Measurements from ENCODE around the gene EIF4ENIF1.
A peak's percentile ranks its signal among the peaks of the same experiment; 100 is the strongest.

EIF4ENIF1 gene

DNA sequence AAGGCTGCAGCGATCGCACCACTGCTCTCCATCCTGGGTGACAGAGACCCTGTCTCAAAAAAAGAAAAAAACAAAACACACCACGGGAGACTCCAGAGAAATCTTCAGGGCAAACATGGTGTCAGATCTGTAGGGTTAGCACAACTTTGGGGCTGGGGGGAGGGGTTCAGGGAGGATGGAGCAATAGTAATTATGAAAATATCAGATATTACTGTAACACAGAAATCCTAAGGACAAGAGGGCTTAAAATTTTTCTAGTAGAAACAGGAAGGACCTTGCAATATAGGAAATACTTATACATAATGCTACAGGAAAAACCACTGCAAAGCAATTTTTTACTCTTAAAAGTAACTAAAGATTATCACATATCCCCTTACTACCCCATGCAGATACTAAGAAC, 13.8 kb downstream of the EIF4ENIF1 start:
- H3K4me3 ChIP-seq (ENCODE audit: low read depth, low read length): no peak overlapping the region
- no peaks in the 10 kb centered on the region for H3K27me3 ChIP-seq (ENCODE audit: insufficient read depth, low read depth, severe bottlenecking)
- DNase-seq: no peak
- no peak overlapping the region for H3K27ac ChIP-seq
- TF ChIP-seq, protein P1, sequence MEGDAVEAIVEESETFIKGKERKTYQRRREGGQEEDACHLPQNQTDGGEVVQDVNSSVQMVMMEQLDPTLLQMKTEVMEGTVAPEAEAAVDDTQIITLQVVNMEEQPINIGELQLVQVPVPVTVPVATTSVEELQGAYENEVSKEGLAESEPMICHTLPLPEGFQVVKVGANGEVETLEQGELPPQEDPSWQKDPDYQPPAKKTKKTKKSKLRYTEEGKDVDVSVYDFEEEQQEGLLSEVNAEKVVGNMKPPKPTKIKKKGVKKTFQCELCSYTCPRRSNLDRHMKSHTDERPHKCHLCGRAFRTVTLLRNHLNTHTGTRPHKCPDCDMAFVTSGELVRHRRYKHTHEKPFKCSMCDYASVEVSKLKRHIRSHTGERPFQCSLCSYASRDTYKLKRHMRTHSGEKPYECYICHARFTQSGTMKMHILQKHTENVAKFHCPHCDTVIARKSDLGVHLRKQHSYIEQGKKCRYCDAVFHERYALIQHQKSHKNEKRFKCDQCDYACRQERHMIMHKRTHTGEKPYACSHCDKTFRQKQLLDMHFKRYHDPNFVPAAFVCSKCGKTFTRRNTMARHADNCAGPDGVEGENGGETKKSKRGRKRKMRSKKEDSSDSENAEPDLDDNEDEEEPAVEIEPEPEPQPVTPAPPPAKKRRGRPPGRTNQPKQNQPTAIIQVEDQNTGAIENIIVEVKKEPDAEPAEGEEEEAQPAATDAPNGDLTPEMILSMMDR (IDR thresholded peaks at IDR 0.05; ENCODE audit: low read depth, low read length): no peak
- no peaks in the 10 kb centered on the region for H3K9me3 ChIP-seq (ENCODE audit: severe bottlenecking)
- peaks cover 37% of the 10 kb centered on the region for H3K36me3 ChIP-seq

- no peak overlapping the region for H3K4me3 ChIP-seq (ENCODE audit: low read depth, low read length)
- DNase-seq: no peak
Measured at GRCh38 chr22:31474743-31475142, 14.9 kb downstream of the EIF4ENIF1 start.

DNA sequence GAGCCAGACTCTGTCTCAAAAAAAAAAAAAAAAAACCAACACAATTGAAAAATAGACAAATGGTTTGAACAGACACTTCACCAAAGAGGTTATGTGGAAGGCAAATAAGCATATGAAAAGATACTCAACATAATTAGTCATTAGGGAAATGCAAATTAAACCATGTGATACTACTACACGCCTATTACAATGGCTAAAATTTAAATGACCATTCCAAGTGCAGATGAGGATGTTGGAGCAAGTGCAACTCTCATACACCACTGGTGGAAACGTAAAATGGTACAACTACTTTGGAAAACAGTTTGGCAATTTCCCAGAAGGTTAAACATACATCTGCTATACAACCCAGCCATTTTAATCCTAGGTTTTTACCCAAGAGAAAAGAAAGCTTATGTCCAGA, 24.3 kb downstream of the EIF4ENIF1 start:
- H3K4me3 ChIP-seq (ENCODE audit: low read depth, low read length): no peak overlapping the region
- H3K9me3 ChIP-seq (ENCODE audit: severe bottlenecking): no peaks in the 10 kb centered on the region
- H3K27me3 ChIP-seq (ENCODE audit: insufficient read depth, low read depth, severe bottlenecking): no peaks in the 10 kb centered on the region
- no peak for DNase-seq
- peaks cover 76% of the 10 kb centered on the region for H3K36me3 ChIP-seq
- H3K27ac ChIP-seq: no peak overlapping the region
- TF ChIP-seq, protein P1 (IDR thresholded peaks at IDR 0.05; ENCODE audit: low read depth, low read length): no peak

More at GRCh38 chr22:31474743-31475142, 14.9 kb downstream of the EIF4ENIF1 start:
- Histone ChIP-seq H3K36me3 (peaks cover 34% of the 10 kb centered on the region), H3K27me3 (ENCODE audit: insufficient read depth, low read depth, severe bottlenecking) (no peaks in the 10 kb centered on the region), H3K27ac (no peak overlapping the region), H3K9me3 (ENCODE audit: severe bottlenecking) (no peaks in the 10 kb centered on the region)
- TF ChIP-seq, protein P1 (IDR thresholded peaks at IDR 0.05; ENCODE audit: low read depth, low read length): no peak

GRCh38 chr22:31461699-31462098, 27.9 kb downstream of the EIF4ENIF1 start:
- TF ChIP-seq, protein P1 (IDR thresholded peaks at IDR 0.05; ENCODE audit: low read depth, low read length): no peak
- no peaks in the 10 kb centered on the region for H3K27me3 ChIP-seq (ENCODE audit: insufficient read depth, low read depth, severe bottlenecking)
- no peak overlapping the region for H3K27ac ChIP-seq
- H3K36me3 ChIP-seq: peaks cover 81% of the 10 kb centered on the region
- DNase-seq: no peak
- no peak overlapping the region for H3K4me3 ChIP-seq (ENCODE audit: low read depth, low read length)
- H3K9me3 ChIP-seq (ENCODE audit: severe bottlenecking): no peaks in the 10 kb centered on the region

DNA sequence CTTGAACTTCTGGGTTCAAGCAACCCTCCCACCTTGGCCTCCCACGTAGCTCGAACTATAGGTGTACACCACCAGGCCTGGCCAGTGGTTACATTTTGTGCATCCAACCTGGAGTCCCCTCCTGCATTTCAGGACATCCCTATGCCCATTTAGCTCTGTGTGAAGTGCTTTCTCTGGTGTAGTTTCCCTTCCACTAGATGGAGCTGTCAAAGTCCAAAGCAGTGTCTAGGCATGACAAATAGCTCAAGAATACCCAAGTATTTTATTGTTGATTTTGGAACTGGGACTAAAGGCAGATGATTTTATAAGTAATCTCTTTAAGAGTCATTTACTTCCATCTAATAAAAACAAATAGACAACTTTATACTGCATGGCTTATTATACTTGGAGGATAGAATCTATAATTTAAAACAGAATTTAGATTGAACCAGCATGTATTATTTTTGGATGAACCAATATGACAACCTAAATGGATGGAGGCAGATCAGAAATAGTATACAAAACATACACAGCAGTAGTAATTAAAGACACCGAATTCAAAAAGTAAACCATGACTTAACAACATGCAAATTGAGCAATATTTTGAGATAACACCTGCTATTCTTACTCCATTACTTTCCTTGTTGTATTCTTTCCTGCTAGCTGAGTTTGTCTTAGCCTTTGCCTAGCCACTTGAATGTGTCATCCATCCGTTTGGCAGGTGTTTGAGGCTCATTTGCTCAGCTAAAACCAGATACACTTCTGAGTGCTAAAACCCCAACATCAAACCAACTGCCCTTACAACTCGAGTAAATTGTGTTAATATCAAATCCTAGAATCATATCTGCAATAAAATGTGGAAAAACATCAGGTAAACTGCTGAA, 37.7 kb downstream of the EIF4ENIF1 start:
- Histone ChIP-seq H3K4me3 (ENCODE audit: low read depth, low read length) (no peak overlapping the region), H3K9me3 (ENCODE audit: severe bottlenecking) (no peaks in the 10 kb centered on the region), H3K27ac (no peak overlapping the region), H3K27me3 (ENCODE audit: insufficient read depth, low read depth, severe bottlenecking) (no peaks in the 10 kb centered on the region), H3K36me3 (peaks cover 70% of the 10 kb centered on the region)
- peak; percentile 21 for DNase-seq
- TF ChIP-seq, protein P1 (IDR thresholded peaks at IDR 0.05; ENCODE audit: low read depth, low read length): peak; percentile 61

Measured in WERI-Rb-1 (cell line).